ENCODE data around the gene ATP2A3.

Gene ATP2A3

DNA sequence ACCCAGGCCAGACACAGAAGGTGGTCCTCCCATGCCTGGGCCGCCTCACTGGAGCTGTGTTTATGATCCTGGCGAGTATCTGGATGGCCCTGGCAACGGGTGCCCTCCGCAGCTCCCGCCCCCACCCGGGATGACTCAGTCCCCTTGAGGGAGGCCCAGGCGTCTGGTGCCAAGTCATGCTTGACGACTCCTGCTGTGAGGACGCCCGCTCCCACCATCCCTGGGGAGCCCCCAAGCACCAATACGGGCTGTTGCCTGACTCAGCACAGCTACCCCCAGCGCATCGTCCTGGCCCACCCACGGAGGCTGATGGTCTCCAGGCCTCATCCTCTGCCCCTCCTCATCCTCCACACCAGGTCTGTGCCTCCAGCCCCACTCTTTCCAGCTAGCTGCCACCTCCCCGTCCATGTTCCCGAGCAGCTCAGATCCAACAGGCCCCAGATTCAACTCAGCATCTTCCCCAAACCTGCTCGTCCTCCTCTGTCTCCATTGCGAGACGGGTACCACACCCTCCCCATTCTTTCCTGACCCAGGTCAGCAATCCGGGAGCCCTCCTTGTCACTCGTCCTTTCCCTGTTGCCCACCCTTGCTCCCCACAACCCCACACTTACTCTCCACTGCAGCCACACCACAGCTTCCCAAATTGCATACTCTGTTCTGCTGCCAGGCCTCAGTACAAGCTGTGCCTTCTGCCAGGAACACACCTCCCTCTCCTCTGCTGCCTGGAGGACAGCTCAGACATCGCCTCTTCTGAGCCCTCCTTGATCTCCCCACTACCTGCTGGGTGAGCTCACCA, 74.0 kb downstream of the ATP2A3 start:
- no peak for DNase-seq (ENCODE audit: low spot score)

- DNase-seq (ENCODE audit: low spot score): no peak
These were observed 74.8 kb downstream of the ATP2A3 start for GRCh38 chr17:3889325-3890012.

DNA sequence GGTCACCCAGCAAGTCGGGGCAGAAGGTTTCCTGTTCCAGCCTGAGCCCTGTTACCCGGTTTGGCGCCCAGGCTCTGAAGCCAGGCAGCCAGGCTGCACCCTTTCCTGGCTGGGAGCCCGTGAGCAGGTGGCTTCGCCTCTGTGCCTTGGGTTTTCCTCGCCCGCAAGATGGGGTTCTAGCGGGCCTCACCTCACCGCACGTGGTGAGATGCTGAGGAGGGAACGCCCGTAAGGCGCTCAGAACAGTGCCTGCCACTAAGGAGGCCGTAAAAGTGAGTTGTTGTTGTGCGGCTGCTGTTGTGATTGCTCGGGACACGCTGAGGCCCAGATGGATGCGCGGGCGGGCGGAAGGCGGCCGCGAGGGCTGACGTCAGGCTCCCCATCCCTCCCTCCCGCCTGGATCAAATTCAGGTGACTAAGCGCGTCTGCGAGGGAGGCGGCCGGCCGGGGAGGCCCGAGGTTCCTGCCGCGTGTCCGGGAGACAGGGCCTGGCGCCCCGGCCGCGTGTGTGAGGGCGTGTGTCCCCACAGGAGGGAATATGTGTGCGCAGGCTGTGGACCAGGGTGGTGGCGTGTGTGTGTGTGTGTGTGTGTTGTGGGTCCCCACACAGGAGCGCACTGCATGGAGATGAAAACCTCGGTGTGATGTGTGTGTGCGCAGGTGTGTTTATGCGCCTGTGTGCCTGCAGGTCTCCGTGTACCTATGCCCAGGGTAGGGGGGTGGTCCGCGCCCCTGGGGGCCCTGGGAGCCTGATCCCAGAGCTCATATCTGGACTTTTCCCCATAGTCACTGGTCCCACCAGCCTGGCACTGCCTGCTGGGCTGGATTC, 75.7 kb downstream of the ATP2A3 start:
- no peak for DNase-seq (ENCODE audit: low spot score)

- DNase-seq (ENCODE audit: low spot score): no peak
These were observed 76.4 kb downstream of the ATP2A3 start for GRCh38 chr17:3887804-3888203.

- no peak for DNase-seq (ENCODE audit: low spot score)
These were observed 76.8 kb downstream of the ATP2A3 start for GRCh38 chr17:3887394-3887793.

DNA sequence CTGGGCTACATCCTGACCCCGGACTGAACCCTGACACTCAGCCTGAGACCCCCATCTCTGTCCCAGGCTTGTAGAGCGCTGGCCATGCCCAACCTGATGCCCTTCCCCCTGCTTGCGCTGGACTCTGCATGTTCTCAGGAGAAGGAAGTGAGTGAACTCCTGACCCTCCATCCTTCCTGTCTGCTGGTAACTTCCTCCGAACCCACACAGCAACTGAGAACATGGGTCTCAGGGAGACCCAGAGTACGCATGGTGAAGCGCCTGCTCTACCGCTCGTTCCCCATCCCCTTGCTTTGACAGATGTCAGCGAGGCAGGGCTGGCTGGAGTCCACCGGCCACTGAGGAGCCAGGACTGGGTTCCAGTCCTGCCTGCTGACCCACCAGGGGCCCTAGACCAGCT, 77.5 kb downstream of the ATP2A3 start:
- no peak for DNase-seq (ENCODE audit: low spot score)

GRCh38 chr17:3885970-3886369, 78.3 kb downstream of the ATP2A3 start:
- DNase-seq (ENCODE audit: low spot score): no peak

DNA sequence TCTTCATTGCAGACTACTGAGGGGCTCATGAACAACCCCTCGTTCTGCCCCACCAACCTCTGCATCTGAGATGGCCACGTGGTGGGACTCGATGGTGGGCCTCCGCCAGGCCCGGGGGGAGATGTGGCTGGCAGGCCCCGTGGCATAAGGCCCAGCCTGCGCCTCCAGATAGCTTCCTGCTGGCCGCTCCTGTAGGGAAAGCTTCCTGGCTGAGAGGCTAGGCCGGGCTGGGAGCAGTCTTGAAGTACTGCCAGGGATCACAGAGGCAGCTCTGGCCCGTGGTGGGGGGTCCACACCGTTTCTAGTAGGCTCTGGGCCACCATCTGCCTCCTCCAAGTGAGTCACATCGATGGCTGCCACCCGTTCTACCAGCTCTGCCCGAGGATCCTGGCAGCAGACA, 79.0 kb downstream of the ATP2A3 start:
- DNase-seq (ENCODE audit: low spot score): no peak

DNA sequence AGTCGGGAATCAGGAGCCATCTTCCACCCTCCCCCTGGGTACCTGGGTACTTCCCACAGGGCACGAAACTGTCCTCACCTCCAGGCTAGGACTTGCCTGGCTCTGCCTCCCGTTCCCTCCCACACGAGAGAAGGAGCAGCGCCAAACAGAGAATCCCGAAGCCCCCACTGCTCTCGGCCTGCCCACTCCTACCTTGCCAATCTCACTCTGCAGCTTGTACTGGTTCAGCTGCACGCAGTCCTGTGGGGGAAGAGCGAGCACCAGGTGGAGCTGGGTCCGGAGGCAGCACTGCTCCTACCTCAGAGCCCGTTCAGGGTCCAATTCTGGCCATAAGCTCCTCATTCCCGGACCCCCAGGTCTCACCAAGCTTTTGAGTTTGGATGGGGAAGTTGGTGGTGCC, 80.0 kb downstream of the ATP2A3 start:
- no peak for DNase-seq (ENCODE audit: low spot score)

- DNase-seq (ENCODE audit: low spot score): no peak
These were observed 82.0 kb downstream of the ATP2A3 start for GRCh38 chr17:3882276-3882675.

DNA sequence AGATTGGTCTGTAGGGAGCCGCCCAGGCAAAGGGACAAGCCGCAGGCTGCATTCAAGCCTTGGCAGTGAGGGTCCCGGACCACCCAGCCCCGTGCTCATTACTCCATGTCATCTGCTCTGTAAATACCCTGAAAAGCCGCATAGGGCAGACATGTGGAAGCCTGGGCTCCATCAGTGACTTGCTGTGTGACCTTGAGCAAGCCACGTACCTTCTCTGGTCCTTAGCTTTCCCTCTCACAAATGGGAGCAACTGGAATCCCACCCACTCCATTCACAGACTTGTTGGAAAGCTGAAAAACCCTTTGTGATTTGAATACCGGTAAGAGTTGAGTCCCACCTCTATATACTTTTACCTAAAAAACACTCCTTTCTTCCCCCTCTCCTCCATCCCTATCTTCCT, 83.3 kb downstream of the ATP2A3 start:
- no peak for DNase-seq (ENCODE audit: low spot score)

DNA sequence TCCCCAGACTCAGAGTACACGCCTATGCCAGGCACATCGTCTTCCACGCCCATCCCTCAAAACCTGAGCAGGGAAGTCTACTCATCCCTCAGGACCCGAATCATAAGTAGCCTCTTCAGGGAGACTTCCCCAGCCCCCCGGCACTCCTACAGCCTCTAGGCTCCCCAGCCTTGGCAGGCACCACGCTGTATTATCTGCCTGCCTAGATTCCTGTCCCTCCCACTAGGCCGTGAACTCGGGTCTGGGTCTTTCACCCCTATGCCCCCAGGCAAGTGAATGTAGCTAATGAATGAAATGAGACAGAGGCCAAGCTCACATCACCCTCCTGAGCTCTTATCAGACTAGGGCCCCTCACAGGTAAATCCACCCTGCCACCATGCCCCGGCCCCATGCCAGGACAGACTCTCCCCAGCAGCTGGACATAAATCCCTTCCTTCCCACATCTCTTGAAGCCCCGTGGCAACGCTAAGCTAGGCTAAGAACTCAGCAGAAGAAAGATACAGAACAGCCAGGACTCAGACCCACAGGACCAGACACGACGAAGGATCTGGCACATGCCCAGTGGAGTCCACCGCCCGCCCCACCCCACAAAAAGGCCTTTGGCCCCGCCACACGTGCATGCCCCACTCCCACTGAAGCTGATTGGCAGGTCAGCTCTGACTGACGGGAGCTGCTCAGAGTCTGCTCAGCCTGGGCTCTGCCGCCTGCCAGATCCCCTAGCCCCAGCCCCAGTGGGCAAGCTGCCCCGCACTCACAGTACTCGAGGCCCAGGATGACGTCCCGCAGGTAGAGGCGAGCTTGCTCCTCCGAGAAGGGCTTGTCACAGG, 84.4 kb downstream of the ATP2A3 start:
- no peak for DNase-seq (ENCODE audit: low spot score)

DNA sequence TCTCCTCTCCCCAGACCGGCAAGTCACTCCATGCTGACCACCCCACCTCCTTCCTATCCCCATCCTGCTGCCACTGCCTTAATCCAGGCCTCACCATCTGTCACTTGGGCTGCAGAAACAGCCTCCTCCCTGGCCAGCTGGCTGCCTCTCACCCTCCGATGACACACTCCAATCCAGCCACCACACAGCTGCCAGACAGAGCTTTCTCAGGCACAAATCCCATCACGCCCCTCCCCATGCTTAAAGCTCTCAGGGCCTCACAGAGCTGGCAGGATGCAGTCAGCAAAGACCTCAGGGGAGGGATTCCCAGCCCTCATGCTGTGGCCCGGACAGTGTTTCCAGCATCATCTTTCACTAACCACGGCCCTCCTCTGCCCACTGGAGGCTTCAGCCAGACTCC, 85.1 kb downstream of the ATP2A3 start:
- DNase-seq (ENCODE audit: low spot score): no peak

DNA sequence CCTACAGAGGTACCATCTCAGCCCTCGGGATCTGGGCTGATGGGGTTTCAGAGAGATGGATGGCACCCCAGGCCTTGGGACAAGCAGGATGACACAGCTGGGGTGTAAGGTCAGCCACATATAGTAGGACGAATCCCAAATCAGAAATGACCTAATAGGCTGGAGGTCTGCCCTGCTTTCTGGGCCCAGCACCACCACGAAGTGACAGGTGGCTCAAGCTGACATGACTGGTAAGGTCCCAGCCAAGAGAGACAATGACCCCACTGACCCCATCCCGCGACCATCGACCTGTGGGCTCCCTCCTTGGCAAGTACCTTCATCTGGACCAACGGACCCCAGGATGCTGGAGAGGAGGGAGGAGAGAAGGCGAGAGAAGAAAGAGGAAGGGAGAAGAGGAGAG, 87.0 kb downstream of the ATP2A3 start:
- DNase-seq (ENCODE audit: low spot score): no peak

GRCh38 chr17:3875317-3875716, 88.9 kb downstream of the ATP2A3 start:
- DNase-seq (ENCODE audit: low spot score): no peak

All from HuH-7.5 (cell line).